Measurements from ENCODE around the gene RFX7. TPM values are rescaled to one million over a fixed set of nuclear protein-coding genes. Genes with fewer than 3 reads are reported as not detected.

The RFX7 gene
- total RNA-seq, 4 donors from 2014 or later = 7.5 to 10.7 (median 9.9) TPM

- Histone ChIP-seq H3K36me3 (no peaks in the 10 kb centered on the region), H3K9me3 (no peaks in the 10 kb centered on the region), H3K27me3 (no peaks in the 10 kb centered on the region), H3K4me3 (no peak overlapping the region), H3K4me1 (peaks cover 0 to 21% (median 14%) of the 10 kb centered on the region in 3 donors), H3K27ac (no peak overlapping the region)
- intact Hi-C loops (cut with DNase I) = no loop called here
- 43 to 74% methylated on average over 1 of the region's 1 CpG for WGBS, 2 donors
- no peak for DNase-seq
- TF ChIP-seq POLR2A (IDR thresholded peaks at IDR 0.05) = no peak
- TF ChIP-seq CTCF (IDR thresholded peaks at IDR 0.05) = no peak
These were observed 201.6 kb downstream of the RFX7 start for GRCh38 chr15:56042031-56042430.

GRCh38 chr15:56040081-56041035, 203.3 kb downstream of the RFX7 start:
- H3K27me3 ChIP-seq = no peaks in the 10 kb centered on the region
- 21 to 38% methylated on average over 8 of the region's 8 CpGs for WGBS, 2 donors
- no peaks in the 10 kb centered on the region for H3K36me3 ChIP-seq
- H3K27ac ChIP-seq = peak overlapping the region in 2 of 4 donors; percentile 10 to 38
- peak; percentile 3 for DNase-seq
- no peaks in the 10 kb centered on the region for H3K9me3 ChIP-seq
- intact Hi-C loops (cut with DNase I) = no loop called here
- H3K4me3 ChIP-seq = no peak overlapping the region
- peaks cover 0 to 21% (median 14%) of the 10 kb centered on the region in 3 donors for H3K4me1 ChIP-seq
- no peak for TF ChIP-seq CTCF (IDR thresholded peaks at IDR 0.05)
- TF ChIP-seq POLR2A (IDR thresholded peaks at IDR 0.05) = no peak

DNA sequence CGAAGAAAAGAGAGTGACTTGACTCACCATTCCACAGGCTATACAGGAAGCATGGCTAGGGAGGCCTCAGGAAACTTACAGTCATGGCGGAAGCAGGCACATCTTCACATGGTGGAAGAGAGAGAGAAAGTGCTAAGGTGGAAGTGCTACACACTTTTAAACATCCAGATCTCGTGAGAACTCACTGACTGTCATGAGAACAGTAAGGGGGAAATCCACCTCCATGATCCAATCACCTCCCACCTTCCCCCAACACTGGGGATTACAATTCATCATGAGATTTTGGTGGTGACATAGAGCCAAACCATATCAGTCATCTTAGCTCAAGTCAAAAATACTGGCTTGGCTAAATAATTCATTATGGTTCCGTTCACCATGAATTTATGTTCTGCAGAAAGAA, 205.0 kb downstream of the RFX7 start:
- DNase-seq = no peak
- Histone ChIP-seq H3K27ac (no peak overlapping the region), H3K4me3 (no peak overlapping the region), H3K9me3 (no peaks in the 10 kb centered on the region), H3K36me3 (no peaks in the 10 kb centered on the region), H3K4me1 (peaks cover 0 to 21% (median 14%) of the 10 kb centered on the region in 3 donors), H3K27me3 (no peaks in the 10 kb centered on the region)
- intact Hi-C loops (cut with DNase I) = no loop called here
- 75 to 82% methylated on average over 4 of the region's 4 CpGs for WGBS, 2 donors
- no peak for TF ChIP-seq CTCF (IDR thresholded peaks at IDR 0.05)
- TF ChIP-seq POLR2A (IDR thresholded peaks at IDR 0.05) = no peak

DNA sequence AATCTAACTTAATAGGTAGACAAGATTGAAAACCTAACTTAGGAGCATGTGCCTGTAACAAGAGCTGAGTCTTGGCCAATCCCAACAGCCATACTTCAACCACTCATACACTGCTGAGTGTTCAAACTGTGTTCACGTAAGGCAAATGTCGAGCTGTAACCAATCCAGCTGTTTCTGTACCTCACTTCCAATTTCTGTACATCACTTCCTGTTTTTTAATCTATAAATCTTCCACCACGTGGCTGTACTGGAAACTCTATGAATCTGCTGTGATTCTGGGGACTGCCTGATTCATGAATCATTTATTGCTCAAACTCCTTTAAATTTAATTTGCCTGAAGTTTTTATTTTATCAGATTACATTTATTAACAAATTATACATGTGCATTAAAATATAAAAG, 205.7 kb downstream of the RFX7 start:
- Histone ChIP-seq H3K4me1 (peaks cover 0 to 21% (median 14%) of the 10 kb centered on the region in 3 donors), H3K9me3 (no peaks in the 10 kb centered on the region), H3K4me3 (no peak overlapping the region), H3K27ac (no peak overlapping the region), H3K27me3 (no peaks in the 10 kb centered on the region), H3K36me3 (no peaks in the 10 kb centered on the region)
- TF ChIP-seq CTCF (IDR thresholded peaks at IDR 0.05) (no peak), POLR2A (IDR thresholded peaks at IDR 0.05) (no peak)
- no peak for DNase-seq
- WGBS, 2 donors = 42 to 43% methylated on average over 3 of the region's 3 CpGs
- intact Hi-C loops (cut with DNase I) = no loop called here

Small RNA genes lying within 50 kb of the gene (small RNA-seq; reads per million reads assigned to genes)
- gene CD24P2 (0 reads per million in 4 donors), gene RNU6-1287P (0 reads per million in 4 donors)

Other genes with a start within 250 kb of the RFX7 start
- 10 to 100 TPM in 1 of 4 donors, 1 to 10 TPM in 3; 4.3 to 18.0 (median 7.9) TPM for gene TEX9, start 121.5 kb upstream of the RFX7 start, total RNA-seq
- 1 to 10 TPM in 2 of 4 donors, under 1 TPM in 2; 0.57 to 1.1 (median 0.98) TPM for gene MNS1, start 221.3 kb upstream of the RFX7 start, total RNA-seq